ENCODE measurements around the gene SLC6A11.

DNA sequence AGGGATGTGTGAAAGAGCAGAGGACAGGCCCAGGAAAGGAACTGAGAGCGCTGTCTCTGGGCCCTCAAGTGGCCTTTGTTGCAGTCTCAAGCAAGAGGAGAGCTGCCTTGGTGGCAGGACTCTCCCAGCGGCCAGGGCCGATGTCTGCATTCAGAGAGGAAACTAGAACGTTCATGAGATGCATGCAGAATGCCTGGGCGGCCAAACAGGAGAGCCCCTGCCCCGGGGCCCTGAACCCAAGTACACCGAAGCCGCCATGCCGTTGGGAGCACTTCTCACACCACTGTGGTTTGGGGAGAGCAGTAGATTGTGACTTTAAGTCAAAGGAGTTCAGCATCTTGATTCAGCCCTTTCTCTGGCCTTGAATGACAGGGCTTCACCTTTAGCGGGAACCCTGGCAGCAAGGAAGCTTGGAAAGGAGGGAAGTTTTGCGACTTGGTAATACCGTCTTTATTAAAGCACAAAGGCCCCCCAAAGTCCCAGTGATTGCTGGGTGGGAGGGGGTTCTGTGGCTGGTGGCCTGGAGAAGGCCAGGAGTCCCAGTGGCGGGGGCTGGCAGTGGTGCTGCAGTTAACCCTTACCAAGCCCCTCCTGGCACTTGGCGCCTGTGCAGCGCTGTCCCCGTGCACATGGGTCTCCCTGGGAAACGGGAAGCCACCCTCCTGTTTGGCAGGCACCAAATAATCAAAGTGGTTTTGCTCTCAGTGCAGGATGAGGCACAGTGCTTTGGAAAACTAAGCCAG is 36.2 kb downstream of the SLC6A11 start:
- TF ChIP-seq, protein P1, sequence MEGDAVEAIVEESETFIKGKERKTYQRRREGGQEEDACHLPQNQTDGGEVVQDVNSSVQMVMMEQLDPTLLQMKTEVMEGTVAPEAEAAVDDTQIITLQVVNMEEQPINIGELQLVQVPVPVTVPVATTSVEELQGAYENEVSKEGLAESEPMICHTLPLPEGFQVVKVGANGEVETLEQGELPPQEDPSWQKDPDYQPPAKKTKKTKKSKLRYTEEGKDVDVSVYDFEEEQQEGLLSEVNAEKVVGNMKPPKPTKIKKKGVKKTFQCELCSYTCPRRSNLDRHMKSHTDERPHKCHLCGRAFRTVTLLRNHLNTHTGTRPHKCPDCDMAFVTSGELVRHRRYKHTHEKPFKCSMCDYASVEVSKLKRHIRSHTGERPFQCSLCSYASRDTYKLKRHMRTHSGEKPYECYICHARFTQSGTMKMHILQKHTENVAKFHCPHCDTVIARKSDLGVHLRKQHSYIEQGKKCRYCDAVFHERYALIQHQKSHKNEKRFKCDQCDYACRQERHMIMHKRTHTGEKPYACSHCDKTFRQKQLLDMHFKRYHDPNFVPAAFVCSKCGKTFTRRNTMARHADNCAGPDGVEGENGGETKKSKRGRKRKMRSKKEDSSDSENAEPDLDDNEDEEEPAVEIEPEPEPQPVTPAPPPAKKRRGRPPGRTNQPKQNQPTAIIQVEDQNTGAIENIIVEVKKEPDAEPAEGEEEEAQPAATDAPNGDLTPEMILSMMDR (IDR thresholded peaks at IDR 0.05): no peak
- no peak for TF ChIP-seq POLR2A (IDR thresholded peaks at IDR 0.05)

Measured in lower leg skin (tissue), 3 donors.